ENCODE results near the gene CEP192.
"Not testable (repeated sequence)": the region's sequence is repeated elsewhere in the genome, so short reads cannot be mapped to it uniquely, and the experiment has no call there.

CEP192 gene

GRCh38 chr18:12990967-12991820, at the start of gene CEP192:
Gene CEP192 (plus strand): TSS chr18:12991362. CDS start chr18:12999425, 8,063 bp downstream.
- DNase-seq (ENCODE audit: low read depth, low spot score) = peak; percentile 99

GRCh38 chr18:12943215-12943614, 47.9 kb upstream of the CEP192 start:
- no peak for DNase-seq (ENCODE audit: low read depth, low spot score)

GRCh38 chr18:12944709-12945108, 46.5 kb upstream of the CEP192 start:
- no peak for DNase-seq (ENCODE audit: low read depth, low spot score)

- peak; percentile 87 for DNase-seq (ENCODE audit: low read depth, low spot score)
Observed at GRCh38 chr18:12946549-12947284, 44.4 kb upstream of the CEP192 start.

- peak; percentile 88 for DNase-seq (ENCODE audit: low read depth, low spot score)
Observed at GRCh38 chr18:12947285-12948049, 43.7 kb upstream of the CEP192 start, which contains the start of gene SEH1L. Gene SEH1L (plus strand): TSS chr18:12948011. CDS start chr18:12948122, 111 bp downstream.

- DNase-seq (ENCODE audit: low read depth, low spot score) = peak; percentile 93
Observed at GRCh38 chr18:12948050-12948804, 42.9 kb upstream of the CEP192 start.

GRCh38 chr18:12958478-12958877, 32.7 kb upstream of the CEP192 start:
- DNase-seq (ENCODE audit: low read depth, low spot score) = no peak

- DNase-seq (ENCODE audit: low read depth, low spot score) = no peak
Observed at GRCh38 chr18:12960395-12960794, 30.8 kb upstream of the CEP192 start.

- DNase-seq (ENCODE audit: low read depth, low spot score) = no peak
Observed at GRCh38 chr18:12960853-12961397, 30.2 kb upstream of the CEP192 start.

GRCh38 chr18:12963069-12963468, 28.1 kb upstream of the CEP192 start:
- no peak for DNase-seq (ENCODE audit: low read depth, low spot score)

GRCh38 chr18:12968115-12968514, 23.0 kb upstream of the CEP192 start:
- DNase-seq (ENCODE audit: low read depth, low spot score) = no peak

GRCh38 chr18:12968619-12969018, 22.5 kb upstream of the CEP192 start:
- no peak for DNase-seq (ENCODE audit: low read depth, low spot score)

- no peak for DNase-seq (ENCODE audit: low read depth, low spot score)
Observed at GRCh38 chr18:12973562-12974213, 17.5 kb upstream of the CEP192 start.

- no peak for DNase-seq (ENCODE audit: low read depth, low spot score)
Observed at GRCh38 chr18:12975488-12975887, 15.7 kb upstream of the CEP192 start.

GRCh38 chr18:12976305-12976704, 14.9 kb upstream of the CEP192 start:
- no peak for DNase-seq (ENCODE audit: low read depth, low spot score)

- DNase-seq (ENCODE audit: low read depth, low spot score) = not testable (repeated sequence)
Observed at GRCh38 chr18:12980065-12980464, 11.1 kb upstream of the CEP192 start.

GRCh38 chr18:12989397-12990122, 1.6 kb upstream of the CEP192 start:
- DNase-seq (ENCODE audit: low read depth, low spot score) = peak; percentile 58

- no peak for DNase-seq (ENCODE audit: low read depth, low spot score)
Observed at GRCh38 chr18:12990123-12990475, 1.1 kb upstream of the CEP192 start.

GRCh38 chr18:12990641-12990966, 558 bp upstream of the CEP192 start:
- no peak for DNase-seq (ENCODE audit: low read depth, low spot score)

- no peak for DNase-seq (ENCODE audit: low read depth, low spot score)
Observed at GRCh38 chr18:12991821-12992179, 638 bp downstream of the CEP192 start.

Data from ELF-1 (cell line).